ENCODE data around the gene SHB. TPM values are rescaled to one million over a fixed set of nuclear protein-coding genes. Genes with fewer than 3 reads are reported as not detected.

SHB gene
- total RNA-seq, 1 donor from 2014 or later = 0.44 TPM

DNA sequence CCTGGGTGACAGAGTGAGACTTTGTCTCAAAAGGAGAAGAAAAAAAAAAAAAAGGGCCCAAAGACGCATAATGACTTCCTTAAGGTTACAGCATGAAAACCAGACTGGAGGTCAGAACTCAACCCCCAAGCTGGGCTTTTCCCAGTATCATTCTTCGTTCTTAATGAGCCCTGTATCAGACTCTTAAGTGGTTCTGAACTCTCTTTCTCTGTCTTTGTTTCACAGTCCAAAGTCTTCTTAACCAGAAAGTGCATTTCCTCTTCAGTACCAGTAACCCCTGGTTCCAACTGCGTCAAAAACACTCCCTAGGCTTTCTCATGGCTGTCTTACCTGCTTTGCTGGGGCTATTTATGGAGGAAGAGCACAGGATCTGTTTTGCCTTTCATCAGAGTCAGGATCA, 38.4 kb upstream of the SHB start:
- Mint-ChIP-seq H3K4me1 (no peaks in the 10 kb centered on the region), H3K36me3 (ENCODE audit: low read depth) (no peaks in the 10 kb centered on the region), H3K27ac (no peak overlapping the region), H3K4me3 (no peak overlapping the region), H3K9me3 (peaks cover 4% of the 10 kb centered on the region), H3K27me3 (peaks cover 39% of the 10 kb centered on the region)
- TF ChIP-seq, protein P1, sequence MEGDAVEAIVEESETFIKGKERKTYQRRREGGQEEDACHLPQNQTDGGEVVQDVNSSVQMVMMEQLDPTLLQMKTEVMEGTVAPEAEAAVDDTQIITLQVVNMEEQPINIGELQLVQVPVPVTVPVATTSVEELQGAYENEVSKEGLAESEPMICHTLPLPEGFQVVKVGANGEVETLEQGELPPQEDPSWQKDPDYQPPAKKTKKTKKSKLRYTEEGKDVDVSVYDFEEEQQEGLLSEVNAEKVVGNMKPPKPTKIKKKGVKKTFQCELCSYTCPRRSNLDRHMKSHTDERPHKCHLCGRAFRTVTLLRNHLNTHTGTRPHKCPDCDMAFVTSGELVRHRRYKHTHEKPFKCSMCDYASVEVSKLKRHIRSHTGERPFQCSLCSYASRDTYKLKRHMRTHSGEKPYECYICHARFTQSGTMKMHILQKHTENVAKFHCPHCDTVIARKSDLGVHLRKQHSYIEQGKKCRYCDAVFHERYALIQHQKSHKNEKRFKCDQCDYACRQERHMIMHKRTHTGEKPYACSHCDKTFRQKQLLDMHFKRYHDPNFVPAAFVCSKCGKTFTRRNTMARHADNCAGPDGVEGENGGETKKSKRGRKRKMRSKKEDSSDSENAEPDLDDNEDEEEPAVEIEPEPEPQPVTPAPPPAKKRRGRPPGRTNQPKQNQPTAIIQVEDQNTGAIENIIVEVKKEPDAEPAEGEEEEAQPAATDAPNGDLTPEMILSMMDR (IDR thresholded peaks at IDR 0.05) = no peak
- no peak for DNase-seq
- POLR2A ChIA-PET = no interaction called here
- ATAC-seq (ENCODE audit: low read depth) = no peak
- intact Hi-C loops (cut with micrococcal nuclease) = no loop called here
- CTCF ChIA-PET = no interaction called here

DNA sequence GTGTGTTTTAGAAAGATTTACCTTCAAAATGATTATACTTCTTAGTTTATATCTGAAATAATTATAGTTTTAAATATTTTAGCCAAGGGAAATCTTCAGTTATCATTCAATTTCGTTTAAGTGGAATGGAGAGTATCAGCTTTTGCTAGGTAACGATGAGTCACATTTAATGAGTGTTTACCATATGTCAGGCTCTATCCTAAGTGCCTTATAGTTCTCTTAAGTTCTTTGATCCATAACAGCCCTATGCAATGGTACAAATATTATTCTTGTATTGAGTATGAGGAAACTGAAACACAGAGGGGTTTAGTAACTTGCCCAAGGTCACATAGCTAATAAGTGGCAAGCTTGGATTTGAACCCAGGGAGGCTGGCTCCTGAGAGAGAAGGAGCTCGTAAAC, 37.5 kb upstream of the SHB start:
- Mint-ChIP-seq H3K9me3 (peaks cover 4% of the 10 kb centered on the region), H3K27ac (no peak overlapping the region), H3K27me3 (peaks cover 39% of the 10 kb centered on the region), H3K36me3 (ENCODE audit: low read depth) (no peaks in the 10 kb centered on the region), H3K4me1 (no peaks in the 10 kb centered on the region), H3K4me3 (no peak overlapping the region)
- CTCF ChIA-PET = no interaction called here
- TF ChIP-seq, protein P1 (IDR thresholded peaks at IDR 0.05) = no peak
- POLR2A ChIA-PET = no interaction called here
- intact Hi-C loops (cut with micrococcal nuclease) = no loop called here
- ATAC-seq (ENCODE audit: low read depth) (no peak), DNase-seq (no peak)

DNA sequence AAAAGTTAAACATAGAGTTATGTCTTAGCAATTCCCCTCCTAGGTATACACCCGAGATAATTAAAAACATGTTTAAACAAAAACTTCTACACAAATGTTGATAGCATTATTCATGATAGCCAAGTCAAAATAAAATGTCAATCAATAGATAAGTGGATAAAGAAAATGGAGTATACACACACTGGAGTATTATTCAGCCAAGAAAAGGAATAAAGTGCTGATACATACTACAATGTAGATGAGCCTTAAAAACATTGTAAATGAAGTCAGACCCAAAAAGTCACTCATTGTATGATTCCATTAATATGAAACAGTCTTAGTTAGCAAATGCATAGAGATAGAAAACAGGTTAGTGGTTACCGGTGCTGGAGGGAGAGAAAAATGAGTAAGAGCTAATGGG, 34.3 kb upstream of the SHB start:
- peaks cover 4% of the 10 kb centered on the region for H3K9me3 Mint-ChIP-seq
- H3K36me3 Mint-ChIP-seq (ENCODE audit: low read depth) = no peaks in the 10 kb centered on the region

DNA sequence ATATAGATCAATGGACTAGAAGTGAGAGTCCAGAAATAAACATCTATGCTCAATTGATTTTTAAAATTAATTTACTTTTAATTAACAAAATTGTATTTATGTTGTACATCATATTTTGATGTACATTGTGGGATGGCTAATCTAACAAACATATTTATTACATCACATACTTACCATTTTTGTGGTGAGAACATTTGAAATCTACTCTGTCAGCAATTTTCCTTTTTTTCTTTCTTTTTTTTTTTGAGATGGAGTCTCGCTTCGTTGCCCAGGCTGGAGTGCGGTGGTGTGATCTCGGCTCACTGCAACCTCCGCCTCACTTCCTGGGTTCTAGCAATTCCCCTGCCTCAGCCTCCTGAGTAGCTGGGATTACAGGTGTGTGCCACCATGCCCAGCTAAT, 32.4 kb upstream of the SHB start:
- CTCF ChIA-PET = no interaction called here

More for the DNA sequence above, 34.3 kb upstream of the SHB start:
- ATAC-seq (ENCODE audit: low read depth) (no peak), DNase-seq (no peak)
- TF ChIP-seq, protein P1 (IDR thresholded peaks at IDR 0.05) = no peak
- H3K27ac Mint-ChIP-seq = no peak overlapping the region
- intact Hi-C loops (cut with micrococcal nuclease) = no loop called here
- no peaks in the 10 kb centered on the region for H3K4me1 Mint-ChIP-seq
- POLR2A ChIA-PET = interaction anchor here (0.6 kb wide), 1 partner anchor 27 kb away, joined by 4 read pairs; no protein-coding TSS in a partner anchor
- H3K4me3 Mint-ChIP-seq = no peak overlapping the region
- peaks cover 35% of the 10 kb centered on the region for H3K27me3 Mint-ChIP-seq
- CTCF ChIA-PET = no interaction called here

DNA sequence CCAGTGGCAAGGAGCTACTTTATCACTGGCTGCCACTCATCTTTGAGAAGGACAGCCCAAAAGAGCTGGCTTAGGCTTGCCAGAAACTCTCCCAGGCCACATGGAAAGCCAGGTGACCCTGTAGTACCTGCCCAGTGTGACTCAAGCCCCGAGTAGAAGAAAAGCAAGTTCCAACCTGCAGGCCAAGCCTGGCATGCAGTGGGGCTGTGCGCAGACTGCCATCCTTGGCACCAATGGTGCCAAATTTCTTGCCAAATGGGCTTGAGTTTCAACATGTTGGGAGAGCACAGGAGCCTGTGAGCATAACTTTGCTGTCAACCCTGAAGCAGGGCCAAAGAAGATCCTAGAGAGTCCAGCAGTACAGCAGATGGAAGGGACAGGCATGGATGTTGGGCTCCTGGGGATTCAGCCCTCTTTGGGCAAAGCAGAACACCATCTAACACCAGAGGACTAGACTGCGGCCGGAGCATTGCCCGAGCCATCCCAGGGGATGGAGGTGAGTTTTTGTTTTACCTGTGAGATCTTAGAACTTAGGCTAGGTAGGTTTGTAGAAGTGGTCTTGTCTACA, 27.3 kb upstream of the SHB start:
- Mint-ChIP-seq H3K27me3 (peaks cover 9% of the 10 kb centered on the region), H3K4me3 (no peak overlapping the region), H3K27ac (no peak overlapping the region), H3K9me3 (no peaks in the 10 kb centered on the region), H3K36me3 (ENCODE audit: low read depth) (no peaks in the 10 kb centered on the region), H3K4me1 (no peaks in the 10 kb centered on the region)
- ChIA-PET CTCF (interaction anchor here (3.8 kb wide), 1 partner anchor 9 kb away, joined by 20 read pairs; no protein-coding TSS in a partner anchor), POLR2A (no interaction called here)
- ATAC-seq (ENCODE audit: low read depth) = no peak
- DNase-seq = no peak
- intact Hi-C loops (cut with micrococcal nuclease) = no loop called here
- TF ChIP-seq, protein P1 (IDR thresholded peaks at IDR 0.05) = no peak

More for the DNA sequence above, 32.4 kb upstream of the SHB start:
- intact Hi-C loops (cut with micrococcal nuclease) = no loop called here
- no peak overlapping the region for H3K27ac Mint-ChIP-seq
- DNase-seq = no peak
- no peaks in the 10 kb centered on the region for H3K4me1 Mint-ChIP-seq
- TF ChIP-seq, protein P1 (IDR thresholded peaks at IDR 0.05) = no peak
- H3K27me3 Mint-ChIP-seq = peaks cover 28% of the 10 kb centered on the region
- POLR2A ChIA-PET = no interaction called here
- no peak overlapping the region for H3K4me3 Mint-ChIP-seq
- ATAC-seq (ENCODE audit: low read depth) = no peak
- peaks cover 4% of the 10 kb centered on the region for H3K9me3 Mint-ChIP-seq
- no peaks in the 10 kb centered on the region for H3K36me3 Mint-ChIP-seq (ENCODE audit: low read depth)
